Caco-2 (cell line): ENCODE results near the gene CTSL. TPM values are rescaled to one million over a fixed set of nuclear protein-coding genes. Genes with fewer than 3 reads are reported as not detected.

Experiments used
- BruUV-seq: library from RNA; stranded (reverse); fragments of 400-500 nt; replicated peaks from 2 replicates; lab custom pipeline; 2021; lab: Mats Ljungman, UMichigan
- CTCF ChIA-PET: fragments of 300-600 bp; sonication (Branson Sonifier 250); formaldehyde crosslinking; loops from one replicate; lab custom pipeline; 2022; ENCODE audit warnings: antibody characterized with exemption; lab: Charles Lee
- POLR2A ChIA-PET: fragments of 300-600 bp; sonication (Branson Sonifier 250); formaldehyde crosslinking; loops from one replicate; lab custom pipeline; 2022; ENCODE audit warnings: antibody characterized with exemption; lab: Charles Lee
- DNase-seq, 2 experiments: peaks; one replicate each; pipeline versions ENCODE4 v3.0.0 to v3.0.0-alpha.2; 2020 to 2022
- H3K27me3 ChIP-seq: replicated peaks from 2 replicates; pipeline ENCODE4 v1.6.0; 2011; ENCODE audit warnings: low read length; ENCODE audit not compliant: control insufficient read depth, insufficient read depth
- H3K36me3 ChIP-seq: 2 replicates; pipeline ENCODE4 v1.5.1; 2011; ENCODE audit warnings: low read length; ENCODE audit not compliant: control insufficient read depth, insufficient read depth
- H3K4me1 ChIP-seq: fragments of 250-450 bp; sonication (Bioruptor Pico); 2 replicates; pipeline ENCODE4 v1.5.1; 2020; ENCODE audit warnings: mild to moderate bottlenecking
- H3K4me3 ChIP-seq: 2 replicates; pipeline ENCODE4 v1.5.1; 2011; ENCODE audit warnings: low read depth, mild to moderate bottlenecking, control low read depth, low read length
- H3K9me3 ChIP-seq: fragments of 250-450 bp; sonication (Bioruptor Pico); 2 replicates; pipeline ENCODE4 v1.5.1; 2020; ENCODE audit warnings: mild to moderate bottlenecking, moderate library complexity
- H3K27ac Mint-ChIP-seq: one replicate; pipeline ENCODE4 v1.8.0; 2022; ENCODE audit warnings: mixed read lengths; ENCODE audit not compliant: unreplicated experiment
- H3K27me3 Mint-ChIP-seq: one replicate; pipeline ENCODE4 v1.8.0; 2022; ENCODE audit warnings: mixed read lengths; ENCODE audit not compliant: insufficient read depth, unreplicated experiment
- H3K36me3 Mint-ChIP-seq: one replicate; pipeline ENCODE4 v1.8.0; 2022; ENCODE audit warnings: mild to moderate bottlenecking, mixed read lengths; ENCODE audit not compliant: insufficient read depth, unreplicated experiment
- H3K4me1 Mint-ChIP-seq: one replicate; pipeline ENCODE4 v1.8.0; 2022; ENCODE audit warnings: low read depth, mixed read lengths; ENCODE audit not compliant: unreplicated experiment
- H3K4me3 Mint-ChIP-seq: one replicate; pipeline ENCODE4 v1.8.0; 2022; ENCODE audit warnings: mild to moderate bottlenecking, moderate library complexity, mixed read lengths; ENCODE audit not compliant: unreplicated experiment
- H3K9me3 Mint-ChIP-seq: one replicate; pipeline ENCODE4 v1.8.0; 2022; ENCODE audit warnings: mixed read lengths; ENCODE audit not compliant: unreplicated experiment
- intact Hi-C: fragments of 100-400 bp; cut with micrococcal nuclease; formaldehyde crosslinking; loops from one replicate; pipeline ENCODE4 v1.10.0; 2022; ENCODE audit not compliant: unreplicated experiment
- total RNA-seq: library from RNA; stranded (reverse); gene quantifications from 2 replicates; pipeline ENCODE4 v1.2.3, GENCODE V29; 2022
- TF ChIP-seq, protein P1 (sequence below), 2 experiments: fragments of 200-600 bp in 1 of 2; IDR thresholded peaks; 1 replicate in 1 of 2; 2 replicates in 1 of 2; pipeline versions ENCODE4 v1.5.1 to v1.8.0; 2011 to 2022; ENCODE audit warnings: antibody characterized with exemption in 1 of 2, control low read depth in 1 of 2, inconsistent platforms in 1 of 2, low read depth in 1 of 2, low read length in 1 of 2, mild to moderate bottlenecking in 1 of 2, moderate library complexity in 1 of 2; ENCODE audit not compliant: insufficient read depth in 1 of 2, severe bottlenecking in 1 of 2, unreplicated experiment in 1 of 2

CTSL gene
- total RNA-seq, 1 experiment from 2014 or later, result 50.1 TPM

DNA sequence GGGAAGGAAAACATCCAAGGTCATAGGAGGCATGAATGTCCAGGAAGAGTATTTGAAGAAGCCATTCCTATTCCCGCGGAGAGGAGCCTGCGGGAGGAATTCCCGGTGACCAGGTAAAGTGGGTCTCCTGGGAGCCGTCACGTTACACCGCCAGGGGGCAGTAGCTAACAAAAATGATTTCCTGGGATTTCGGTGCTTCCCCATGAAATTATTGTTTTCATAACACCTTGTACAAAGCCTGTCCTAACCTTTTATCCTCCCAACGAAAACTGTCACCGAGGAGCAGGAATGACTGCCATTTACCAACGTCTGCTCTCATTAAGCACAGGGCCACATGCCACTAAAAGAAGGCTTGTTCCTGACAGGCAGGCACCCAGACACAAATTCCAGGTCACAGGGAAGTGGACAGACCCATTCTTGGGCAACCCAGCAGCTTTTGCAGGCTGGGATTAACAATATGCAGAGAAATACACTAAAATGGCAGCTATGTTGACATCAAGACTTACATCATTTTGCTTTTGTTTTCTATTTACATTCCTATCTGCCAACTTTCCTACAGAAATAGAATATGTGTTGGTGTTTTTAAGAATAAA, 41.2 kb upstream of the CTSL start:
- Mint-ChIP-seq H3K36me3 (peaks cover 23% of the 10 kb centered on the region), H3K9me3 (no peaks in the 10 kb centered on the region), H3K4me3 (no peak overlapping the region), H3K27me3 (no peaks in the 10 kb centered on the region), H3K4me1 (no peaks in the 10 kb centered on the region), H3K27ac (no peak overlapping the region)
- H3K9me3 ChIP-seq, result no peaks in the 10 kb centered on the region
- CTCF ChIA-PET, result interaction anchor here (1.1 kb wide), 1 partner anchor 42 kb away, joined by 4 read pairs; the partner anchor contains the start of gene CTSL
- intact Hi-C loops, result loop anchor here (5.0 kb wide), 1 partner anchor 43 kb away; the partner anchor contains the start of gene CTSL
- no peak overlapping the region for H3K4me3 ChIP-seq
- H3K36me3 ChIP-seq, result no peaks in the 10 kb centered on the region; the same call in 1 of the 2 replicates
- BruUV-seq, result no TSS peak
- no peaks in the 10 kb centered on the region for H3K27me3 ChIP-seq
- TF ChIP-seq, protein P1, sequence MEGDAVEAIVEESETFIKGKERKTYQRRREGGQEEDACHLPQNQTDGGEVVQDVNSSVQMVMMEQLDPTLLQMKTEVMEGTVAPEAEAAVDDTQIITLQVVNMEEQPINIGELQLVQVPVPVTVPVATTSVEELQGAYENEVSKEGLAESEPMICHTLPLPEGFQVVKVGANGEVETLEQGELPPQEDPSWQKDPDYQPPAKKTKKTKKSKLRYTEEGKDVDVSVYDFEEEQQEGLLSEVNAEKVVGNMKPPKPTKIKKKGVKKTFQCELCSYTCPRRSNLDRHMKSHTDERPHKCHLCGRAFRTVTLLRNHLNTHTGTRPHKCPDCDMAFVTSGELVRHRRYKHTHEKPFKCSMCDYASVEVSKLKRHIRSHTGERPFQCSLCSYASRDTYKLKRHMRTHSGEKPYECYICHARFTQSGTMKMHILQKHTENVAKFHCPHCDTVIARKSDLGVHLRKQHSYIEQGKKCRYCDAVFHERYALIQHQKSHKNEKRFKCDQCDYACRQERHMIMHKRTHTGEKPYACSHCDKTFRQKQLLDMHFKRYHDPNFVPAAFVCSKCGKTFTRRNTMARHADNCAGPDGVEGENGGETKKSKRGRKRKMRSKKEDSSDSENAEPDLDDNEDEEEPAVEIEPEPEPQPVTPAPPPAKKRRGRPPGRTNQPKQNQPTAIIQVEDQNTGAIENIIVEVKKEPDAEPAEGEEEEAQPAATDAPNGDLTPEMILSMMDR (IDR thresholded peaks at IDR 0.05; ENCODE audit: insufficient read depth in 1 of 2, low read depth in 1 of 2, low read length in 1 of 2, severe bottlenecking in 1 of 2, unreplicated experiment in 1 of 2), result peak; percentile 39 to 57
- no peaks in the 10 kb centered on the region for H3K4me1 ChIP-seq
- POLR2A ChIA-PET, result interaction anchor here (0.5 kb wide), 1 partner anchor 41 kb away, joined by 3 read pairs; no protein-coding TSS in a partner anchor
- DNase-seq, result peak in 1 of 2 experiments; percentile 53

DNA sequence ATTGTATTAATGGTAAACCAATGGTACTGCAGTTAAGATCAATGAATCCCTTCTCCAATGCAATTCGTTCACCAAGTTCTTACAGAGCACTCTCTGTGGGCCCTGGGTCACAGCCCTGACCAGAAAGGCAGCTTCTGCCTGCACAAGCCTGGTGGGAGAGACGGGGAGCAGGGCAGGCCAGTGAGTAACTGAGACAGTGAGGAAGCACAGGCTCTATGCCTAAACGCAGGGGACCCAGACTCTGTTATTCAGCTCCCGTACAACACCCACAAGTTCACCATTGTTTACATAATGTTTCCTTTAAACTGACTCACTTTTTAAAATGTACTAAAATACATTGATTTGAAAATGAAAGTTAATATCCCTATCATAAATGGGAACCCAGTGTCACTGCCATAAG, 40.5 kb upstream of the CTSL start:
- POLR2A ChIA-PET, result no interaction called here
- Mint-ChIP-seq H3K27ac (no peak overlapping the region), H3K4me3 (no peak overlapping the region), H3K36me3 (peaks cover 28% of the 10 kb centered on the region), H3K9me3 (no peaks in the 10 kb centered on the region), H3K4me1 (no peaks in the 10 kb centered on the region), H3K27me3 (no peaks in the 10 kb centered on the region)
- BruUV-seq, result no TSS peak
- H3K9me3 ChIP-seq, result no peaks in the 10 kb centered on the region
- no peaks in the 10 kb centered on the region for H3K27me3 ChIP-seq
- no peak overlapping the region for H3K4me3 ChIP-seq
- intact Hi-C loops, result no loop called here
- DNase-seq, result no peak
- no peaks in the 10 kb centered on the region; the same call in 1 of the 2 replicates for H3K36me3 ChIP-seq
- CTCF ChIA-PET, result interaction anchor here (1.1 kb wide), 1 partner anchor 41 kb away, joined by 4 read pairs; the partner anchor contains the start of gene CTSL
- no peaks in the 10 kb centered on the region for H3K4me1 ChIP-seq
- TF ChIP-seq, protein P1 (IDR thresholded peaks at IDR 0.05; ENCODE audit: insufficient read depth in 1 of 2, low read depth in 1 of 2, low read length in 1 of 2, severe bottlenecking in 1 of 2, unreplicated experiment in 1 of 2), result no peak

DNA sequence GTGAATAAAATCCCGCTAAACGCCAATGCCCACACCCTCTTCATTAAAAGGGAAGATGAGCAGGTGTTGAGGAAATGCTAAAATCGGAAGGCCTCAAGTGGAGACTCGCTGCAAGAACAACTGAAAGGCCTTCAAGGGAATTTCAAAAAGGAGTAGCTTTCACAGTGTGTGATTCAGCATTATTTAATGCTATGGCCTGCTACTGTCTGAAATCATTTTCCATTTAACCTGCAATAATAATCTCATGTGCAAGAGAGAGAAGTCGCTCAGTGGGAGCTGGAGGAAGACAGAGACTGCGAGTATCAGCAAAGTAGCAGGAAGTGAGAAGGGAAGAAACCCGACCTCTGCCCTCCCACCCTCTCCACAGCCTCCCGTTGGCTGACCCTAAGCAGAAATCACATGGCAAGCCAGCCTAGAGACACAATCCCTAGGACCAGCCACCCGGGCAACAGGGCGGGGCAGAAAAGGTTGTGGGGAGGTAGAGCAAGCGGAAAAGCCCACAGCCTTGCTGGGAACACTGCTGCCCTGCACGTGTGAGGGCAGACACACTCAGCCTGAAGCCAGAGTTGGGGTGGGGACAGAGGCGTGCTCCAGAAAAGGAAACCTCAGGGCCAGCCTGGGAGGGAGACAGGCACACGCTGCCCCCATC, 39.9 kb upstream of the CTSL start:
- H3K36me3 Mint-ChIP-seq, result peaks cover 27% of the 10 kb centered on the region
- TF ChIP-seq, protein P1 (IDR thresholded peaks at IDR 0.05; ENCODE audit: insufficient read depth in 1 of 2, low read depth in 1 of 2, low read length in 1 of 2, severe bottlenecking in 1 of 2, unreplicated experiment in 1 of 2), result no peak
- BruUV-seq, result no TSS peak
- no peaks in the 10 kb centered on the region for H3K4me1 Mint-ChIP-seq
- no peak overlapping the region for H3K27ac Mint-ChIP-seq
- intact Hi-C loops, result no loop called here
- POLR2A ChIA-PET, result no interaction called here
- Histone ChIP-seq H3K4me1 (no peaks in the 10 kb centered on the region), H3K9me3 (no peaks in the 10 kb centered on the region), H3K36me3 (no peaks in the 10 kb centered on the region; the same call in 1 of the 2 replicates), H3K27me3 (no peaks in the 10 kb centered on the region), H3K4me3 (no peak overlapping the region)
- no peaks in the 10 kb centered on the region for H3K27me3 Mint-ChIP-seq
- DNase-seq, result no peak
- CTCF ChIA-PET, result no interaction called here
- H3K4me3 Mint-ChIP-seq, result no peak overlapping the region
- no peaks in the 10 kb centered on the region for H3K9me3 Mint-ChIP-seq
